ENCODE measurements around the gene UGT2A2. TPM values are rescaled to one million over a fixed set of nuclear protein-coding genes. Genes with fewer than 3 reads are reported as not detected.

Gene UGT2A2
- total RNA-seq, 1 experiment from 2014 or later = not detected

DNA sequence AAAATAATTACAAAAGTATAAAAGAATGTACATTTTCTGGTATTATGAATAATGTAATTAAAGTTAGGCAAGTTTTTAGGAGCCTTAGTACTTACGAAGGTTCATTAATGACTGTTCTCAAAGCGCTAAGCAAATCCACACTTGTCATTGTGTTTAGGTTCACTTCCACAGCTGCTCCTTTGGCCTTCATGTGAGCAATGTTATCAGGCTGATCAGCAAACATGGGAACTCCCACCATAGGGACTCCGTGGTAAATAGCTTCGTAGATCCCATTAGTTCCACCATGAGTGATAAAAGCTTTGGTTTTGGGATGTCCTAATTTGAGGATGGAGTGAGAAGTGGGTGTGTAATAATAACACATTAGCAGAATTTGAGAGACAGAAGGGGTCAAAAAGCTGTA is 45.1 kb downstream of the UGT2A2 start:
- no peak for DNase-seq
- TF ChIP-seq, protein P1, sequence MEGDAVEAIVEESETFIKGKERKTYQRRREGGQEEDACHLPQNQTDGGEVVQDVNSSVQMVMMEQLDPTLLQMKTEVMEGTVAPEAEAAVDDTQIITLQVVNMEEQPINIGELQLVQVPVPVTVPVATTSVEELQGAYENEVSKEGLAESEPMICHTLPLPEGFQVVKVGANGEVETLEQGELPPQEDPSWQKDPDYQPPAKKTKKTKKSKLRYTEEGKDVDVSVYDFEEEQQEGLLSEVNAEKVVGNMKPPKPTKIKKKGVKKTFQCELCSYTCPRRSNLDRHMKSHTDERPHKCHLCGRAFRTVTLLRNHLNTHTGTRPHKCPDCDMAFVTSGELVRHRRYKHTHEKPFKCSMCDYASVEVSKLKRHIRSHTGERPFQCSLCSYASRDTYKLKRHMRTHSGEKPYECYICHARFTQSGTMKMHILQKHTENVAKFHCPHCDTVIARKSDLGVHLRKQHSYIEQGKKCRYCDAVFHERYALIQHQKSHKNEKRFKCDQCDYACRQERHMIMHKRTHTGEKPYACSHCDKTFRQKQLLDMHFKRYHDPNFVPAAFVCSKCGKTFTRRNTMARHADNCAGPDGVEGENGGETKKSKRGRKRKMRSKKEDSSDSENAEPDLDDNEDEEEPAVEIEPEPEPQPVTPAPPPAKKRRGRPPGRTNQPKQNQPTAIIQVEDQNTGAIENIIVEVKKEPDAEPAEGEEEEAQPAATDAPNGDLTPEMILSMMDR (IDR thresholded peaks at IDR 0.05; ENCODE audit: unreplicated experiment) = no peak
- BruUV-seq (replicated peaks) = no TSS peak

DNA sequence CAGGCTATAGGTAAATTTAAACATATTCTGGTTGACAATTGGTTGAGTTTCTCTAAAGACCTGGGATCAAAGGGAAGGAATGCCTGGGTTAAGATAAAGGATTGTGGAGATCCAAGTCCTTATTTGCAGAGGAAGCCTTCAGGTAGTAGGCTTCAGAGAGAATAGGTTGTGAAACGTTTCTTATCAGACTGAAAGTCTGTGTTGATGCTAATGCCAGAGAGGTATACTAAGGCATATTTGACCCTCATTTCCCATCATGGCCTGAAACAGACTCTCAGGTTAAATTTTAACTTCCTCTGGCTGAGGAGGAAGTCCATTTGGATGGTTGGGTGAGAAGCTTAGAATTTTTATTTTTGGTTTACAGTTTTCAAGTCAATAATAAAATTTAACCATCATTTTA is 48.1 kb downstream of the UGT2A2 start:
- CTCF ChIA-PET = no interaction called here
- H3K36me3 Mint-ChIP-seq (ENCODE audit: insufficient read depth, unreplicated experiment) = no peaks in the 10 kb centered on the region
- H3K4me1 Mint-ChIP-seq (ENCODE audit: low read depth, unreplicated experiment) = no peaks in the 10 kb centered on the region
- H3K27ac Mint-ChIP-seq (ENCODE audit: unreplicated experiment) = no peak overlapping the region
- TF ChIP-seq, protein P1 (IDR thresholded peaks at IDR 0.05; ENCODE audit: unreplicated experiment) = no peak
- BruUV-seq (replicated peaks) = no TSS peak
- intact Hi-C loops (cut with micrococcal nuclease; ENCODE audit: unreplicated experiment) = no loop called here
- no peaks in the 10 kb centered on the region for H3K9me3 Mint-ChIP-seq (ENCODE audit: low read depth, unreplicated experiment)
- H3K27me3 Mint-ChIP-seq (ENCODE audit: unreplicated experiment) = no peaks in the 10 kb centered on the region
- H3K4me3 Mint-ChIP-seq (ENCODE audit: low read depth, unreplicated experiment) = no peak overlapping the region
- no peak for DNase-seq

More for the DNA sequence above, 45.1 kb downstream of the UGT2A2 start:
- Mint-ChIP-seq H3K4me3 (ENCODE audit: low read depth, unreplicated experiment) (no peak overlapping the region), H3K9me3 (ENCODE audit: low read depth, unreplicated experiment) (no peaks in the 10 kb centered on the region), H3K4me1 (ENCODE audit: low read depth, unreplicated experiment) (no peaks in the 10 kb centered on the region), H3K36me3 (ENCODE audit: insufficient read depth, unreplicated experiment) (no peaks in the 10 kb centered on the region), H3K27me3 (ENCODE audit: unreplicated experiment) (no peaks in the 10 kb centered on the region), H3K27ac (ENCODE audit: unreplicated experiment) (no peak overlapping the region)
- CTCF ChIA-PET = no interaction called here
- intact Hi-C loops (cut with micrococcal nuclease; ENCODE audit: unreplicated experiment) = no loop called here

DNA sequence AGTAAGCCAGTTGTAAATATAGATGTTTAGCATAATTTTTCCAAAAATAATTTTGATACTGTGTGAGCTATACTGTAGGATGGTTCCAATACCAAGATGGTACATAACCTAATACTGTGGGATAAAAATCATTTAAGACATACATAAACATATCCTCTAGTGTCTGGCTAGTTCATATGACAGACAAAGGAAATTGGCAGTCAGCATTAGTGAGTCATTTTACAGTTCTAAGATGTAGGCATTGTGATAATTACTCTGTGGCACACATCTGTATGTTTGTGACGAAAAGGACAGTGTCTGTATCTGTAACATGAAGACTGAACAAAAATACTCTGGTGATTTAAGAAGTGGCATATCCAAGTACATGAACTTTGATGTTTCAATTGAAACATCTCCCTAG is 49.6 kb downstream of the UGT2A2 start:
- intact Hi-C loops (cut with micrococcal nuclease; ENCODE audit: unreplicated experiment) = no loop called here
- no peak overlapping the region for H3K27ac Mint-ChIP-seq (ENCODE audit: unreplicated experiment)
- no peaks in the 10 kb centered on the region for H3K4me1 Mint-ChIP-seq (ENCODE audit: low read depth, unreplicated experiment)
- TF ChIP-seq, protein P1 (IDR thresholded peaks at IDR 0.05; ENCODE audit: unreplicated experiment) = no peak
- no peak for DNase-seq
- CTCF ChIA-PET = no interaction called here
- no peaks in the 10 kb centered on the region for H3K9me3 Mint-ChIP-seq (ENCODE audit: low read depth, unreplicated experiment)
- no peaks in the 10 kb centered on the region for H3K36me3 Mint-ChIP-seq (ENCODE audit: insufficient read depth, unreplicated experiment)
- BruUV-seq (replicated peaks) = no TSS peak
- H3K4me3 Mint-ChIP-seq (ENCODE audit: low read depth, unreplicated experiment) = no peak overlapping the region
- no peaks in the 10 kb centered on the region for H3K27me3 Mint-ChIP-seq (ENCODE audit: unreplicated experiment)

DNA sequence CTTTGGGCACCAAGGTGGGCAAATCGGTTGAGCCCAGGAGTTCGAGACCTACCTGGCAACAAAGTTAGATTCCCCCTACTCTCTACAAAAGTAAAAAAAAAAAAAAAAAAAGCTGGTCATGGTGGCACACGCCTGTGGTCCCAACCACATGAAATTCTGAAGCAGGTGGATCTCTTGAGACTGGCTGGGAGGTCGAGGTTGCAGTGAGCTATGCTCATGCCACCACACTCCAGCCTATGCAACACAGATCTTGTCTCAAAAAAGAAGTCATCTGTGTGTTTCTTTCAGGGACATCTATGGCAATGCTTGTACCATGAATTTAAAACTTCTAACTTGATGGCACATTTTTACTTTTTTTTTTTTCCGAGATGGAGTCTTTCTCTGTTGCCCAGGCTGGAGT is 55.3 kb downstream of the UGT2A2 start:
- TF ChIP-seq, protein P1 (IDR thresholded peaks at IDR 0.05; ENCODE audit: unreplicated experiment) = no peak
- DNase-seq = no peak
- CTCF ChIA-PET = interaction anchor here (0.7 kb wide), 1 partner anchor 1735 kb away, joined by 9 read pairs; no protein-coding TSS in a partner anchor
- no TSS peak for BruUV-seq (replicated peaks)
- no peaks in the 10 kb centered on the region for H3K36me3 Mint-ChIP-seq (ENCODE audit: insufficient read depth, unreplicated experiment)
- intact Hi-C loops (cut with micrococcal nuclease; ENCODE audit: unreplicated experiment) = no loop called here
- H3K27ac Mint-ChIP-seq (ENCODE audit: unreplicated experiment) = no peak overlapping the region
- H3K27me3 Mint-ChIP-seq (ENCODE audit: unreplicated experiment) = no peaks in the 10 kb centered on the region
- no peak overlapping the region for H3K4me3 Mint-ChIP-seq (ENCODE audit: low read depth, unreplicated experiment)
- H3K9me3 Mint-ChIP-seq (ENCODE audit: low read depth, unreplicated experiment) = no peaks in the 10 kb centered on the region
- no peaks in the 10 kb centered on the region for H3K4me1 Mint-ChIP-seq (ENCODE audit: low read depth, unreplicated experiment)
